Endothelial cell of umbilical vein (primary cell): Measurements from ENCODE around the gene TRPM1. TPM values are rescaled to one million over a fixed set of nuclear protein-coding genes. Genes with fewer than 3 reads are reported as not detected.

Experiments
- BruUV-seq: library from RNA; stranded (reverse); fragments of 400-500 nt; replicated peaks from 2 replicates; lab custom pipeline; 2021; lab: Mats Ljungman, UMichigan
- CTCF ChIA-PET: fragments of 300-600, 350-600 bp; sonication (Branson Sonifier 250); formaldehyde crosslinking; loops from one replicate; lab custom pipeline; 2021; ENCODE audit warnings: antibody characterized with exemption, inconsistent platforms; lab: Charles Lee
- POLR2A ChIA-PET: fragments of 300-600, 350-600 bp; sonication (Branson Sonifier 250); formaldehyde crosslinking; loops from one replicate; lab custom pipeline; 2021; ENCODE audit warnings: antibody characterized with exemption, inconsistent platforms; lab: Charles Lee
- DNase-seq: peaks from one replicate; pipeline ENCODE4 v3.0.0-alpha.2; 2011; ENCODE audit warnings: low read depth, low spot score
- FAIRE-seq: peaks from 2 replicates; lab custom pipeline; 2011; peaks lifted over from hg19 to GRCh38; lab: Jason Lieb, UNC
- H2AFZ ChIP-seq: 2 replicates; pipeline ENCODE4 v1.6.0; 2012; ENCODE audit warnings: low read depth, low read length, control low read depth, inconsistent platforms
- H3K27ac ChIP-seq: 2 replicates; pipeline ENCODE4 v1.5.1; 2011; ENCODE audit warnings: low read depth, mild to moderate bottlenecking, control low read depth, low read length, moderate library complexity; ENCODE audit not compliant: insufficient read depth
- H3K27me3 ChIP-seq, 2 experiments: 2 replicates each; pipeline versions ENCODE4 v1.6.0 to v1.6.1; 2011; ENCODE audit warnings: low read length in 2 of 2, mixed read lengths in 1 of 2; ENCODE audit not compliant: control insufficient read depth in 2 of 2, insufficient read depth in 2 of 2
- H3K36me3 ChIP-seq, 2 experiments: 2 replicates in 1 of 2; 3 replicates in 1 of 2; pipeline ENCODE4 v1.5.1; 2011; ENCODE audit warnings: low read length in 2 of 2, mild to moderate bottlenecking in 1 of 2, moderate library complexity in 1 of 2; ENCODE audit not compliant: control insufficient read depth in 2 of 2, insufficient read depth in 2 of 2; ENCODE audit errors: extremely low read depth in 1 of 2
- H3K4me1 ChIP-seq: 3 replicates; pipeline ENCODE4 v1.5.1; 2011; ENCODE audit warnings: mild to moderate bottlenecking, low read length; ENCODE audit not compliant: control insufficient read depth, insufficient read depth; ENCODE audit errors: extremely low read depth
- H3K4me2 ChIP-seq: 2 replicates; pipeline ENCODE4 v1.6.1; 2011; ENCODE audit warnings: low read length, control low read depth, mixed read lengths; ENCODE audit not compliant: insufficient read depth
- H3K4me3 ChIP-seq, 3 experiments: fragments of 200-600 bp in 1 of 3; sonication (generic), shearing (Covaris generic) in 1 of 3; replicated peaks in 1 of 3; 2 replicates each; pipeline ENCODE4 v1.5.1; 2011 to 2016; ENCODE audit warnings: control low read depth in 3 of 3, low read length in 3 of 3, mild to moderate bottlenecking in 2 of 3, inconsistent platforms in 1 of 3, low read depth in 1 of 3, moderate library complexity in 1 of 3; ENCODE audit not compliant: insufficient read depth in 1 of 3
- H3K79me2 ChIP-seq: 2 replicates; pipeline ENCODE4 v1.6.0; 2012; ENCODE audit warnings: low read length, inconsistent platforms; ENCODE audit not compliant: control insufficient read depth, insufficient read depth
- H3K9ac ChIP-seq: replicated peaks from 2 replicates; pipeline ENCODE3; 2011; ENCODE audit warnings: low read length, control low read depth; ENCODE audit not compliant: insufficient read depth; ENCODE audit errors: extremely low read depth
- H3K9me1 ChIP-seq: replicated peaks from 3 replicates; pipeline ENCODE4 v1.6.0; 2011; ENCODE audit warnings: mild to moderate bottlenecking, low read length; ENCODE audit not compliant: control insufficient read depth, insufficient read depth; ENCODE audit errors: extremely low read depth
- H3K9me3 ChIP-seq: replicated peaks from 2 replicates; pipeline ENCODE4 v1.5.1; 2012; ENCODE audit warnings: low read length, inconsistent platforms; ENCODE audit not compliant: control insufficient read depth, insufficient read depth
- H4K20me1 ChIP-seq: replicated peaks from 2 replicates; pipeline ENCODE3; 2011; ENCODE audit warnings: mild to moderate bottlenecking, low read length; ENCODE audit not compliant: control insufficient read depth, insufficient read depth; ENCODE audit errors: extremely low read depth
- EZH2 ChIP-seq: IDR thresholded peaks from 2 replicates; pipeline ENCODE4 v1.6.1; 2012; ENCODE audit warnings: borderline replicate concordance, low read depth, mild to moderate bottlenecking, moderate library complexity, low read length, inconsistent platforms; ENCODE audit not compliant: severe bottlenecking
- FOS ChIP-seq: IDR thresholded peaks from 2 replicates; pipeline ENCODE4 v1.6.1; 2011; ENCODE audit warnings: mild to moderate bottlenecking, low read length, moderate library complexity, borderline replicate concordance; ENCODE audit not compliant: insufficient read depth
- GATA2 ChIP-seq: IDR thresholded peaks from 2 replicates; pipeline ENCODE4 v1.7.0; 2011; ENCODE audit warnings: low read depth, mild to moderate bottlenecking, moderate library complexity, mixed read lengths, low read length; ENCODE audit not compliant: insufficient read length, insufficient read depth
- JUN ChIP-seq: IDR thresholded peaks from 2 replicates; pipeline ENCODE4 v1.6.1; 2011; ENCODE audit warnings: borderline replicate concordance, low read depth; ENCODE audit not compliant: insufficient read length, insufficient read depth
- MYC ChIP-seq: IDR thresholded peaks from one replicate; pipeline ENCODE4 v1.6.1; 2011; ENCODE audit warnings: mild to moderate bottlenecking, low read depth, low read length
- POLR2A ChIP-seq: IDR thresholded peaks from 2 replicates; pipeline ENCODE4 v1.6.1; 2012; ENCODE audit warnings: low read depth, mild to moderate bottlenecking, control low read depth, low read length
- POLR2AphosphoS5 ChIP-seq: IDR thresholded peaks from 2 replicates; pipeline ENCODE4 v1.6.1; 2012; ENCODE audit warnings: low read depth, mild to moderate bottlenecking, control low read depth, low read length, moderate library complexity; ENCODE audit not compliant: insufficient read depth
- dilution Hi-C: fragments of 300-500 bp; cut with MboI; formaldehyde crosslinking; loops from one replicate; pipeline ENCODE4 v1.15.0; 2019; ENCODE audit warnings: low sequenced_read_pairs; ENCODE audit not compliant: extremely low pct_ligation_motif_present
- intact Hi-C: fragments of 100-400 bp; cut with micrococcal nuclease; formaldehyde crosslinking; loops from one replicate; pipeline ENCODE4 v1.10.0; 2022
- polyA plus RNA-seq, 4 experiments: library from polyadenylated mRNA; depleted of rRNA in 3 of 4; stranded (reverse) in 3 of 4; unstranded in 1 of 4; fragments of >200 nt; gene quantifications; 2 replicates each; pipeline versions ENCODE4 v1.2.1 to v1.2.3, GENCODE V29; 2011 to 2012; ENCODE audit warnings: missing spikeins in 1 of 4
- total RNA-seq: library from RNA; stranded (reverse); gene quantifications from 2 replicates; pipeline ENCODE4 v1.2.3, GENCODE V29; 2021
- TF ChIP-seq, protein P1 (sequence below), 2 donors: IDR thresholded peaks; 1 replicate in 1 of 2; 2 replicates in 1 of 2; pipeline ENCODE4 v1.5.1; 2011; ENCODE audit warnings: low read length in 2 of 2, mild to moderate bottlenecking in 2 of 2, moderate library complexity in 2 of 2, control low read depth in 1 of 2, inconsistent platforms in 1 of 2, low read depth in 1 of 2; ENCODE audit not compliant: insufficient read depth in 1 of 2; ENCODE audit errors: extremely low read depth in 1 of 2

TRPM1 gene
- total and polyA plus RNA-seq, 2 donors (not counting 3 experiments of a cell fraction or from before 2014, with no cell fraction given): 0.19 TPM; not detected in 1

DNA sequence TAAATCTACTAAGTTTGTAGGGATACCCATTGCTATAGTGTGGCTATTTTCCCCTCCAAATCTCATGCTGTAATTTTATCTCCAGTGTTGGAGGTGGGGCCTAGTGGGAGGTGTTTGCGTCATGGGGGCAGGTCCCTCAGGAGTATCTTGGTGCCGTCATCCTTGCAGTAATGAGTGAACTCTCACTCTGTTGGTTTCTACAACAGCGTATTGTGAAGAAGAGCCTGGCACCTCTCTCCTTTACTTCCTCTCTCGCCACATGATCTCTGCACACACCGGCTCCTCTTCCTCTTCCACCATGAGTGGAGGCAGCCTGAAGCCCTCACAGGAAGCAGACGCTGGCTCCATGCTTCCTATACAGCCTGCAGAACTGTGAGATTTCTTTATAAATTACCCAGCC, 34.0 kb upstream of the TRPM1 start:
- no peaks in the 10 kb centered on the region for H3K36me3 ChIP-seq
- dilution Hi-C loops (no loop called here), intact Hi-C loops (no loop called here)
- CTCF ChIA-PET: no interaction called here
- no peaks in the 10 kb centered on the region for H3K9me3 ChIP-seq
- no peak for DNase-seq
- no peak overlapping the region for H3K4me3 ChIP-seq
- peaks cover 0 to 4% of the 10 kb centered on the region in 2 experiments for H3K27me3 ChIP-seq
- H3K9ac ChIP-seq: no peak overlapping the region
- BruUV-seq: no TSS peak
- no peak overlapping the region for H3K4me2 ChIP-seq
- no peak for TF ChIP-seq GATA2
- TF ChIP-seq FOS: no peak
- TF ChIP-seq EZH2: no peak
- TF ChIP-seq POLR2A: no peak
- TF ChIP-seq, protein P1, sequence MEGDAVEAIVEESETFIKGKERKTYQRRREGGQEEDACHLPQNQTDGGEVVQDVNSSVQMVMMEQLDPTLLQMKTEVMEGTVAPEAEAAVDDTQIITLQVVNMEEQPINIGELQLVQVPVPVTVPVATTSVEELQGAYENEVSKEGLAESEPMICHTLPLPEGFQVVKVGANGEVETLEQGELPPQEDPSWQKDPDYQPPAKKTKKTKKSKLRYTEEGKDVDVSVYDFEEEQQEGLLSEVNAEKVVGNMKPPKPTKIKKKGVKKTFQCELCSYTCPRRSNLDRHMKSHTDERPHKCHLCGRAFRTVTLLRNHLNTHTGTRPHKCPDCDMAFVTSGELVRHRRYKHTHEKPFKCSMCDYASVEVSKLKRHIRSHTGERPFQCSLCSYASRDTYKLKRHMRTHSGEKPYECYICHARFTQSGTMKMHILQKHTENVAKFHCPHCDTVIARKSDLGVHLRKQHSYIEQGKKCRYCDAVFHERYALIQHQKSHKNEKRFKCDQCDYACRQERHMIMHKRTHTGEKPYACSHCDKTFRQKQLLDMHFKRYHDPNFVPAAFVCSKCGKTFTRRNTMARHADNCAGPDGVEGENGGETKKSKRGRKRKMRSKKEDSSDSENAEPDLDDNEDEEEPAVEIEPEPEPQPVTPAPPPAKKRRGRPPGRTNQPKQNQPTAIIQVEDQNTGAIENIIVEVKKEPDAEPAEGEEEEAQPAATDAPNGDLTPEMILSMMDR (IDR thresholded peaks at IDR 0.05; ENCODE audit: extremely low read depth in 1 of 2, insufficient read depth in 1 of 2, low read depth in 1 of 2, low read length in 2 of 2): no peak
- no peak for TF ChIP-seq JUN
- no peak for TF ChIP-seq POLR2AphosphoS5
- TF ChIP-seq MYC: no peak
- H2AFZ ChIP-seq: no peak overlapping the region
- no peak for FAIRE-seq
- POLR2A ChIA-PET: no interaction called here
- H3K27ac ChIP-seq: no peak overlapping the region
- no peaks in the 10 kb centered on the region for H4K20me1 ChIP-seq
- H3K9me1 ChIP-seq: no peaks in the 10 kb centered on the region
- H3K4me1 ChIP-seq: no peaks in the 10 kb centered on the region
- no peaks in the 10 kb centered on the region for H3K79me2 ChIP-seq
